Measurements from ENCODE around the gene DPH7. TPM values are rescaled to one million over a fixed set of nuclear protein-coding genes. Genes with fewer than 3 reads are reported as not detected.
"Not testable (repeated sequence)": the region's sequence is repeated elsewhere in the genome, so short reads cannot be mapped to it uniquely, and the experiment has no call there.

DPH7 gene
- total RNA-seq, 5 donors from 2014 or later (not counting 1 experiment from before 2014, with no cell fraction given) = 45.0 to 71.0 (median 66.3) TPM

GRCh38 chr9:137521405-137521985, 57.2 kb downstream of the DPH7 start:
- 91% methylated on average over 15 of the region's 18 CpGs for WGBS (ENCODE audit: insufficient coverage)
- CTCF ChIA-PET = no interaction called here
- H3K9me3 Mint-ChIP-seq = no peaks in the 10 kb centered on the region

GRCh38 chr9:137520614-137521404, 57.9 kb downstream of the DPH7 start:
- H3K4me3 Mint-ChIP-seq = no peak overlapping the region
- POLR2A ChIA-PET = interaction anchor here in 1 of 2 donors (0.6 kb wide), 1 partner anchor 123 kb away, joined by 6 read pairs; no protein-coding TSS in a partner anchor

More at GRCh38 chr9:137521405-137521985, 57.2 kb downstream of the DPH7 start:
- POLR2A ChIA-PET = no interaction called here
- ATAC-seq (replicated peaks in 1 of 4) = no peak
- Mint-ChIP-seq H3K4me1 (peaks cover 0 to 8% (median 6%) of the 10 kb centered on the region in 3 donors), H3K27me3 (no peaks in the 10 kb centered on the region), H3K27ac (no peak overlapping the region), H3K4me3 (no peak overlapping the region), H3K36me3 (no peaks in the 10 kb centered on the region)
- H3K36me3 ChIP-seq (ENCODE audit: control insufficient read depth in 2 of 2, extremely low read depth in 1 of 2, insufficient read depth in 1 of 2, low read length in 1 of 2) = no peaks in the 10 kb centered on the region
- no peak overlapping the region for H3K27ac ChIP-seq (ENCODE audit: low read length)
- no peaks in the 10 kb centered on the region for H3K9me3 ChIP-seq
- peaks cover 0 to 9% of the 10 kb centered on the region in 2 experiments for H3K27me3 ChIP-seq (replicated peaks in 1 of 2; ENCODE audit: control insufficient read depth in 2 of 2, extremely low read depth in 1 of 2, insufficient read depth in 2 of 2, low read length in 1 of 2)
- DNase-seq = no peak
- H3K4me3 ChIP-seq (ENCODE audit: control insufficient read depth in 1 of 2, extremely low read depth in 1 of 2, low read length in 1 of 2) = no peak overlapping the region
- peaks cover 0 to 4% of the 10 kb centered on the region in 2 experiments for H3K4me1 ChIP-seq (ENCODE audit: control insufficient read depth in 1 of 2, extremely low read depth in 1 of 2, insufficient read depth in 2 of 2, low read length in 2 of 2)

GRCh38 chr9:137519553-137519952, 59.2 kb downstream of the DPH7 start:
- CTCF ChIA-PET = no interaction called here
- H3K27me3 Mint-ChIP-seq = no peaks in the 10 kb centered on the region
- Histone ChIP-seq H3K27ac (ENCODE audit: low read length) (no peak overlapping the region), H3K4me3 (ENCODE audit: control insufficient read depth in 1 of 2, extremely low read depth in 1 of 2, low read length in 1 of 2) (no peak overlapping the region), H3K4me1 (ENCODE audit: control insufficient read depth in 1 of 2, extremely low read depth in 1 of 2, insufficient read depth in 2 of 2, low read length in 2 of 2) (no peaks in the 10 kb centered on the region), H3K27me3 (replicated peaks in 1 of 2; ENCODE audit: control insufficient read depth in 2 of 2, extremely low read depth in 1 of 2, insufficient read depth in 2 of 2, low read length in 1 of 2) (peaks cover 0 to 6% of the 10 kb centered on the region in 2 experiments), H3K36me3 (ENCODE audit: control insufficient read depth in 2 of 2, extremely low read depth in 1 of 2, insufficient read depth in 1 of 2, low read length in 1 of 2) (no peaks in the 10 kb centered on the region), H3K9me3 (no peaks in the 10 kb centered on the region)
- POLR2A ChIA-PET = no interaction called here
- no peak overlapping the region for H3K27ac Mint-ChIP-seq
- ATAC-seq (replicated peaks in 1 of 4) = no peak
- DNase-seq = no peak
- H3K4me3 Mint-ChIP-seq = no peak overlapping the region
- H3K4me1 Mint-ChIP-seq = no peaks in the 10 kb centered on the region
- 69% methylated on average over 10 of the region's 10 CpGs for WGBS (ENCODE audit: insufficient coverage)
- H3K36me3 Mint-ChIP-seq = no peaks in the 10 kb centered on the region
- H3K9me3 Mint-ChIP-seq = no peaks in the 10 kb centered on the region

More at GRCh38 chr9:137520614-137521404, 57.9 kb downstream of the DPH7 start:
- ATAC-seq (replicated peaks in 1 of 4) (no peak), DNase-seq (no peak)
- Histone ChIP-seq H3K27me3 (replicated peaks in 1 of 2; ENCODE audit: control insufficient read depth in 2 of 2, extremely low read depth in 1 of 2, insufficient read depth in 2 of 2, low read length in 1 of 2) (peaks cover 0 to 6% of the 10 kb centered on the region in 2 experiments), H3K36me3 (ENCODE audit: control insufficient read depth in 2 of 2, extremely low read depth in 1 of 2, insufficient read depth in 1 of 2, low read length in 1 of 2) (no peaks in the 10 kb centered on the region), H3K4me1 (ENCODE audit: control insufficient read depth in 1 of 2, extremely low read depth in 1 of 2, insufficient read depth in 2 of 2, low read length in 2 of 2) (peaks cover 0 to 4% of the 10 kb centered on the region in 2 experiments), H3K4me3 (ENCODE audit: control insufficient read depth in 1 of 2, extremely low read depth in 1 of 2, low read length in 1 of 2) (no peak overlapping the region), H3K9me3 (no peaks in the 10 kb centered on the region), H3K27ac (ENCODE audit: low read length) (no peak overlapping the region)
- Mint-ChIP-seq H3K27me3 (no peaks in the 10 kb centered on the region), H3K27ac (no peak overlapping the region), H3K4me1 (peaks cover 0 to 8% (median 6%) of the 10 kb centered on the region in 3 donors), H3K9me3 (no peaks in the 10 kb centered on the region), H3K36me3 (no peaks in the 10 kb centered on the region)
- WGBS (ENCODE audit: insufficient coverage) = 90% methylated on average over 27 of the region's 30 CpGs
- CTCF ChIA-PET = no interaction called here

GRCh38 chr9:137518661-137519459, 59.9 kb downstream of the DPH7 start:
- H3K27ac Mint-ChIP-seq; H3K9me3 ChIP-seq; H3K27me3 Mint-ChIP-seq; H3K9me3 Mint-ChIP-seq; DNase-seq; H3K4me1 ChIP-seq (ENCODE audit: control insufficient read depth in 1 of 2, extremely low read depth in 1 of 2, insufficient read depth in 2 of 2, low read length in 2 of 2); H3K27ac ChIP-seq (ENCODE audit: low read length); H3K4me1 Mint-ChIP-seq; H3K4me3 ChIP-seq (ENCODE audit: control insufficient read depth in 1 of 2, extremely low read depth in 1 of 2, low read length in 1 of 2); H3K36me3 ChIP-seq (ENCODE audit: control insufficient read depth in 2 of 2, extremely low read depth in 1 of 2, insufficient read depth in 1 of 2, low read length in 1 of 2); ATAC-seq (replicated peaks in 1 of 4); H3K27me3 ChIP-seq (replicated peaks in 1 of 2; ENCODE audit: control insufficient read depth in 2 of 2, extremely low read depth in 1 of 2, insufficient read depth in 2 of 2, low read length in 1 of 2); CTCF ChIA-PET; H3K4me3 Mint-ChIP-seq; H3K36me3 Mint-ChIP-seq; POLR2A ChIA-PET: not testable (repeated sequence)
- WGBS (ENCODE audit: insufficient coverage) = 84% methylated on average over 8 of the region's 13 CpGs

DNA sequence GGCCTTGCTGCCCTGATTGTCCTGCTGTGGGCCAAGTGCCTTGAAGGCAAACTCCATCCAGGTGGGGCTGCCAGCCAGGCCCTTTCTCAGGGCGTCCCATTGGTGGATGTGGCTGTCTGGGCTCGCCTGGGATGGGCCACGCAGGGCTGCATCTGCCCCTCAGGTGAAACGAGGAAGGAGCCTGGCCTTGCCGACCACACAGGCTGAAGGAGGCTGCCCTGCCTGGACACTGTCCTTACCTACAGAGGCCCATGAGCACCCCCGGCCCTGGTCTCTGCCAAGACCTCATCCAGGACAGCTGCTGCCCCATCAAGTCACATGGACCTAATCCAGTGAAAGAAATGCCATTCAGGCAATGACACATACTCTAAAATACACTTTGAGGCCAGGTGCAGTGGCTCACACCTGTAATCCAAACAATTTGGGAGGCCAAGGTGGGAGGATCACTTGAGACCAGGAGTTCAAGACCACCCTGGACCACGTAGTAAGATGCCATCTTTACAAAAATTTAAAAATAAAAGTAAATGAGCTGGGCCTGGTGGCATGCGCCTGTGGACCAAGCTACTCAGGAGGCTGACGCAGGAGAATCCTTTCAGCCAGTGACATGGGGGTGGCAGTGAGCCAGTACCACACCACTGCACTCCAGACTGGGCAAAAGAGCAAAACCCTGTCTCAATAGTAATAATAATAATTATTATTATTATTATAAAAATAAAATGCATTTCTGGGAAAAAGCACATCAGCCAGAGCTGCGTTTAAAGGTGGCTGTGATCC, 62.4 kb downstream of the DPH7 start:
- Histone ChIP-seq H3K36me3 (ENCODE audit: control insufficient read depth in 2 of 2, extremely low read depth in 1 of 2, insufficient read depth in 1 of 2, low read length in 1 of 2) (no peaks in the 10 kb centered on the region), H3K27me3 (replicated peaks in 1 of 2; ENCODE audit: control insufficient read depth in 2 of 2, extremely low read depth in 1 of 2, insufficient read depth in 2 of 2, low read length in 1 of 2) (peaks cover 0 to 6% of the 10 kb centered on the region in 2 experiments), H3K4me3 (ENCODE audit: control insufficient read depth in 1 of 2, extremely low read depth in 1 of 2, low read length in 1 of 2) (no peak overlapping the region), H3K9me3 (no peaks in the 10 kb centered on the region), H3K4me1 (ENCODE audit: control insufficient read depth in 1 of 2, extremely low read depth in 1 of 2, insufficient read depth in 2 of 2, low read length in 2 of 2) (no peaks in the 10 kb centered on the region), H3K27ac (ENCODE audit: low read length) (no peak overlapping the region)
- ChIA-PET POLR2A (no interaction called here), CTCF (no interaction called here)
- Mint-ChIP-seq H3K4me1 (peaks cover 0 to 4% (median 0%) of the 10 kb centered on the region in 3 donors), H3K27me3 (no peaks in the 10 kb centered on the region), H3K36me3 (no peaks in the 10 kb centered on the region), H3K4me3 (no peak overlapping the region), H3K27ac (no peak overlapping the region), H3K9me3 (no peaks in the 10 kb centered on the region)
- DNase-seq (no peak), ATAC-seq (replicated peaks in 1 of 4) (no peak)
- WGBS (ENCODE audit: insufficient coverage) = 91% methylated on average over 5 of the region's 10 CpGs

DNA sequence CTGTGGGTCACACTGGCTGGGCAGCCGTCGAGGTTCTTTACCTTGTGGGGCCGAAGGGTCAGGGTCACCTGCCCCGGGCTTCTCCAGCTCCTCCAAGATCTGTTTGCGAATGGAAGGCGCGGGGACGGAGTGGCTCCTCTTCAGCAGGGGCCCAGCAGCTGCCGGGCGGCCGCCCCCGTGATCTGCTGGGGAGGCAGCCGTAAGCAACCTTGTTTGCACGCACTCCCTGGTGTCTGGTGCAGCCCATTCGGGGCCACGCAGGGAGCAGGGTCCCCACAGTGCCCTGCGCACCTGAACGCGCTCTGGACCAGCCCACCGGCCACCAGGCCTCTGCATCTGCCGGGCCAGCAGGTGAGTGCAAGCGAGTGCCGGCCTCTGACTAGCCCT, 63.4 kb downstream of the DPH7 start:
- H3K27me3 Mint-ChIP-seq = no peaks in the 10 kb centered on the region
- H3K9me3 ChIP-seq = no peaks in the 10 kb centered on the region
- no peak overlapping the region for H3K27ac Mint-ChIP-seq
- ATAC-seq (replicated peaks in 1 of 4) = no peak
- H3K4me1 Mint-ChIP-seq = peaks cover 0 to 4% (median 0%) of the 10 kb centered on the region in 3 donors
- no peak overlapping the region for H3K27ac ChIP-seq (ENCODE audit: low read length)
- peaks cover 0 to 6% of the 10 kb centered on the region in 2 experiments for H3K27me3 ChIP-seq (replicated peaks in 1 of 2; ENCODE audit: control insufficient read depth in 2 of 2, extremely low read depth in 1 of 2, insufficient read depth in 2 of 2, low read length in 1 of 2)
- no peaks in the 10 kb centered on the region for H3K4me1 ChIP-seq (ENCODE audit: control insufficient read depth in 1 of 2, extremely low read depth in 1 of 2, insufficient read depth in 2 of 2, low read length in 2 of 2)
- H3K36me3 Mint-ChIP-seq = no peaks in the 10 kb centered on the region
- no peak for DNase-seq
- H3K36me3 ChIP-seq (ENCODE audit: control insufficient read depth in 2 of 2, extremely low read depth in 1 of 2, insufficient read depth in 1 of 2, low read length in 1 of 2) = no peaks in the 10 kb centered on the region
- H3K9me3 Mint-ChIP-seq = no peaks in the 10 kb centered on the region
- no peak overlapping the region for H3K4me3 ChIP-seq (ENCODE audit: control insufficient read depth in 1 of 2, extremely low read depth in 1 of 2, low read length in 1 of 2)
- POLR2A ChIA-PET = no interaction called here
- CTCF ChIA-PET = no interaction called here
- WGBS (ENCODE audit: insufficient coverage) = 94% methylated on average over 17 of the region's 23 CpGs
- no peak overlapping the region for H3K4me3 Mint-ChIP-seq

Measured in T-cell (primary cell).